WI38 (cell line): ENCODE data around the gene BCAS3.

Experiments used
- H3K4me3 ChIP-seq: 2 replicates; pipeline ENCODE4 v1.5.1; 2011; ENCODE audit warnings: low read depth, mild to moderate bottlenecking, control low read depth, low read length
- TF ChIP-seq, protein P1 (sequence below): IDR thresholded peaks from 2 replicates; pipeline ENCODE4 v1.5.1; 2012; ENCODE audit warnings: low read depth, mild to moderate bottlenecking, control low read depth, low read length

The BCAS3 gene

DNA sequence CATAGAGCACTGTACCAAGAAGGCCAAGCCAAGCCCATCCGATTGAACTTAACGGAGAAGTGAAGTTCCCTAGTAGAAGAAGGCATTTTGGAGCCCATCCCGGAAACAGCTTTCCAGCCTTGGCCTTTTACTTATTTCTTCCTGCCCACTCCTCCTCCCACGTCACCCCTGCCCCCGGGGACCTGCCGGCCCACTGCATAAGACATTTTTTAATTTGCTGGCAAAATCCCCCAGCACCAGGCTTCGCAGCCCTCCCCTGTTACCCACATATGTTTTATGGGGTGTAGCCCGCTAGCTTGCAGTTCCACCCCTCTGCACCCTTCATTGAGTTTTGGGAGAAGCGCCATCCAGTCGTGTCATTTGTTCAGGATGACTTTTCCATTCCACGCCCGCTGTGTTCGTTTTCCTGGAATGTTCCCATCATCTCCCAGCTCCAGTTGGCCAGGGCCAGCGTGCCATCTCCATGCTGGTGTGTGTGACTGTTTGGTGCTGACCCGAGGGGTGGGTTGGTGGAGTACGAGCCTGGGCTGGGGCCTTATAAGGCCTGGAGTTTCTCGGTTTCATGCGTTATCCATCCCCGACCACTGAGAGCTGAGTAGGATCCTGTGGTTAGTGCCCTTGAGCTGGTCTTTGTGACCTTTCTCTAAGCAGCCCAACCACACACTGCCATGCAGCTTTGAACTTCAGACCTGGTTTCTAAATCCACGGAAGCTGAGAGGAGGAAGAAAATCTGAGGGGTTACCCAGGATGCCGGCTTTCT is 702.0 kb downstream of the BCAS3 start:
- H3K4me3 ChIP-seq, result no peak overlapping the region
- TF ChIP-seq, protein P1, sequence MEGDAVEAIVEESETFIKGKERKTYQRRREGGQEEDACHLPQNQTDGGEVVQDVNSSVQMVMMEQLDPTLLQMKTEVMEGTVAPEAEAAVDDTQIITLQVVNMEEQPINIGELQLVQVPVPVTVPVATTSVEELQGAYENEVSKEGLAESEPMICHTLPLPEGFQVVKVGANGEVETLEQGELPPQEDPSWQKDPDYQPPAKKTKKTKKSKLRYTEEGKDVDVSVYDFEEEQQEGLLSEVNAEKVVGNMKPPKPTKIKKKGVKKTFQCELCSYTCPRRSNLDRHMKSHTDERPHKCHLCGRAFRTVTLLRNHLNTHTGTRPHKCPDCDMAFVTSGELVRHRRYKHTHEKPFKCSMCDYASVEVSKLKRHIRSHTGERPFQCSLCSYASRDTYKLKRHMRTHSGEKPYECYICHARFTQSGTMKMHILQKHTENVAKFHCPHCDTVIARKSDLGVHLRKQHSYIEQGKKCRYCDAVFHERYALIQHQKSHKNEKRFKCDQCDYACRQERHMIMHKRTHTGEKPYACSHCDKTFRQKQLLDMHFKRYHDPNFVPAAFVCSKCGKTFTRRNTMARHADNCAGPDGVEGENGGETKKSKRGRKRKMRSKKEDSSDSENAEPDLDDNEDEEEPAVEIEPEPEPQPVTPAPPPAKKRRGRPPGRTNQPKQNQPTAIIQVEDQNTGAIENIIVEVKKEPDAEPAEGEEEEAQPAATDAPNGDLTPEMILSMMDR, result no peak

DNA sequence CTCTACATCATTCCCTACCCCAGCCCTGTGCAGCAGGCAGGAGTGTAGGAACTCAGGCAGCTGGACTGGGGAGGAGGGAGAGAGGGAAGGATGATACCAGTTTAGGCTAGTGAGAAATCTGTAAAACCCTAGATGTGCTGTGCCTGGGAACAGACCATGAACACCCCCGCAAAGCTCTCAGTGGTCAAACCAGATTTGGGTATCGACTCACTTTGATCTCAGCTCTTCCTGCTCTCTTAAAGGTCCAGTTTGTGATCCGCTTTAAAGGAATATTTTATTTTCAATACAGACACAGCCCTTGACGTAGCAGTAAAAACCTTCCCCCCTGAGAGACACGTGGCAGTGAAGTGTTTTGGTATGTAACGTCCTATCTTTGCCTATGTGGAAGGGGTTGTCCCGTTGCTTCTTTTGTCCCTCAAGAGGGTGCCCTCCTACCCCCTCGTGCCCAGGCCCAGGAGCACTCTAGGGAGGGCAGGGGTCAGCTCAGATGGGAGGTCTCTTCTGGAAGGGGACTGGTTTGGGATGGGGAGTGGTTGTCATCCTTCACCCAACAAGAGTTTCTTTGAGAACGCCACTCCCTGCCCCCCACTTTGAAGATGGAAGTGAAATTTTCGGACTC is 702.7 kb downstream of the BCAS3 start:
- TF ChIP-seq, protein P1, result no peak
- no peak overlapping the region for H3K4me3 ChIP-seq

GRCh38 chr17:61380836-61381525 is 703.3 kb downstream of the BCAS3 start:
- no peak overlapping the region for H3K4me3 ChIP-seq
- TF ChIP-seq, protein P1, result no peak

DNA sequence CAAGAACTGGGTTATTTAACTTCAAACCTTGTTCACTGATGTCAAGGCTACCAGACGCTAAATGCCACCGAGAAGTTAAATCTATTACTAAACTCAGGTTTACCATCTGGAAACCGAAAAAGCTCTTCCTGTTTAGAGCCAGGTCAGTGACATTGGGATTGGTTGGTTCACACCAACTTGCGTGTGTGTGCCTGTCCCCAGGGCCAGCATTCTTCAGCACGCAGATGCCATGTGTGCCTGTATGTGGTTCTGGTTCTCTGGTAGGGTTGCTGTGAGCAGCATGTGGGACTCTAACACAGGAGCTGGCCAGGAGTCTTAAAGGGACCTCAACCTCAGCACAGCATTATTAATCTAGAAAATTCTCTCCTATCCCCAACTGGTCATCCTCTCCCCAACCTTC is 703.9 kb downstream of the BCAS3 start:
- H3K4me3 ChIP-seq, result no peak overlapping the region
- TF ChIP-seq, protein P1, result no peak

GRCh38 chr17:61382796-61383688 is 705.4 kb downstream of the BCAS3 start:
- TF ChIP-seq, protein P1, result no peak
- no peak overlapping the region for H3K4me3 ChIP-seq

- TF ChIP-seq, protein P1, result no peak
- no peak overlapping the region for H3K4me3 ChIP-seq
These were observed 706.1 kb downstream of the BCAS3 start for GRCh38 chr17:61383689-61384201.
